ENCODE results near the gene MIS18BP1.
"Not testable (repeated sequence)": the region's sequence is repeated elsewhere in the genome, so short reads cannot be mapped to it uniquely, and the experiment has no call there.

The MIS18BP1 gene

GRCh38 chr14:45246151-45246550 is 6.9 kb downstream of the MIS18BP1 start:
- no peak for DNase-seq (ENCODE audit: low spot score)

GRCh38 chr14:45242706-45243105 is 10.3 kb downstream of the MIS18BP1 start:
- no peak for DNase-seq (ENCODE audit: low spot score)

GRCh38 chr14:45238988-45239387 is 14.0 kb downstream of the MIS18BP1 start:
- no peak for DNase-seq (ENCODE audit: low spot score)

DNA sequence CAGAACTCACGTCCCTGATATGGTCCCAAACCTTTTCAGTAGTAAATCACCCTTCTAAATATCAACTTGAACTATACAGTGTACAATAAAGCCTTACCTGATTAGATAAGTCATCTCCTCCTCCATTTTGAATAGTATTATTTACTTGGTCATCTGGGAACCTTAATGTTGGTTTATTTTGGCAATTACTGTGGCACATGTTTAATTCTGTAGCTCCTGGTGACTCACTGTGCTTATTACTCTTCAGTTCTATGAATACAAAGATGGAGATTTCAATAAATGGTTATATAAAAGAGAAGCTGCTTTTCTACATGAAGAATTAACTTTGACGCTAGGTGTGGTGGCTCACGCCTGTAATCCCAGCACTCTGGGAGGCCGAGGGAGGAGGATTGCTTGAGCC is 25.4 kb downstream of the MIS18BP1 start:
- DNase-seq (ENCODE audit: low spot score): no peak

- no peak for DNase-seq (ENCODE audit: low spot score)
Observed at GRCh38 chr14:45222485-45223262, 30.3 kb downstream of the MIS18BP1 start.

- not testable (repeated sequence) for DNase-seq (ENCODE audit: low spot score)
Observed at GRCh38 chr14:45214341-45214740, 38.7 kb downstream of the MIS18BP1 start.

- DNase-seq (ENCODE audit: low spot score): not testable (repeated sequence)
Observed at GRCh38 chr14:45213716-45214115, 39.3 kb downstream of the MIS18BP1 start.

GRCh38 chr14:45212231-45212630 is 40.8 kb downstream of the MIS18BP1 start:
- no peak for DNase-seq (ENCODE audit: low spot score)

DNA sequence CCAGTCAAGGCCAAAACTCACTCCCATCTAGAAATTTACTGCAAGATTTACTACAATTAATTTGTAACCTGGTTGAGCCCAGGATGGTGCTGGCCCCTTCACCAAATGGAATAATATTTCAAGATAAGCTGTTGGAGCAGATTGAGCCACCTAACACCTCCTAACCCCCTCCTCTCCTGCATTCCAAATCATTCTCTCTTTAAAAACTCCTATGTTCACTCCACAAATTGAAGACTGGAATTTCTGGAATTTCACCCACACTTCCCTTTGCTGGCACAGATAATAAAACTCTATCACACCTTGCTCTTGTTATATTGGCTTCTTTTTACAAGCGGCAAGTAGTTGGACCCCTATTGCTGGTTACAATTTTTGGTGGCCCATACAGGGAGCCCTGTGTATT is 41.7 kb downstream of the MIS18BP1 start:
- DNase-seq (ENCODE audit: low spot score): no peak

GRCh38 chr14:45210159-45210558 is 42.8 kb downstream of the MIS18BP1 start:
- DNase-seq (ENCODE audit: low spot score): no peak

- DNase-seq (ENCODE audit: low spot score): no peak
Observed at GRCh38 chr14:45204241-45204640, 48.8 kb downstream of the MIS18BP1 start.

- DNase-seq (ENCODE audit: low spot score): no peak
Observed at GRCh38 chr14:45201905-45202304, 51.1 kb downstream of the MIS18BP1 start.

GRCh38 chr14:45199230-45199629 is 53.8 kb downstream of the MIS18BP1 start:
- no peak for DNase-seq (ENCODE audit: low spot score)

- no peak for DNase-seq (ENCODE audit: low spot score)
Observed at GRCh38 chr14:45198551-45198950, 54.5 kb downstream of the MIS18BP1 start.

DNA sequence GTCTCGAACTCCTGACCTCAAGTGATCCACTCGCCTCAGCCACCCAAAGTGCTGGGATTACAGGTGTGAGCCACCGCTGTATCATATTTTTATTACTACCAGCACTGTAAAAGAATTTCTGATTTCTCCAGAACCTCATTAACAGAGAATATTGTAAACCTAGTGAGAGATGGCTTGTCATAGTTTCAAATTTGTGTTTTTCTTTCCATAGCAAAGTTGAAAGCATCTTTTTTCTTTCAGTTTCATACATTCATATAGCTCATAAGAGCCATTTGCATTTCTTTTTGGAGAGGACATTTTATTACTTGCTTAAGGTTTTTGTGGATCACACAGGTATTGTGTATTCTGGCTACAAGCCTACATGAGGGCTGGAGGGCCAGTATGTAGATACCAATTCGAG is 58.0 kb downstream of the MIS18BP1 start:
- DNase-seq (ENCODE audit: low spot score): no peak

DNA sequence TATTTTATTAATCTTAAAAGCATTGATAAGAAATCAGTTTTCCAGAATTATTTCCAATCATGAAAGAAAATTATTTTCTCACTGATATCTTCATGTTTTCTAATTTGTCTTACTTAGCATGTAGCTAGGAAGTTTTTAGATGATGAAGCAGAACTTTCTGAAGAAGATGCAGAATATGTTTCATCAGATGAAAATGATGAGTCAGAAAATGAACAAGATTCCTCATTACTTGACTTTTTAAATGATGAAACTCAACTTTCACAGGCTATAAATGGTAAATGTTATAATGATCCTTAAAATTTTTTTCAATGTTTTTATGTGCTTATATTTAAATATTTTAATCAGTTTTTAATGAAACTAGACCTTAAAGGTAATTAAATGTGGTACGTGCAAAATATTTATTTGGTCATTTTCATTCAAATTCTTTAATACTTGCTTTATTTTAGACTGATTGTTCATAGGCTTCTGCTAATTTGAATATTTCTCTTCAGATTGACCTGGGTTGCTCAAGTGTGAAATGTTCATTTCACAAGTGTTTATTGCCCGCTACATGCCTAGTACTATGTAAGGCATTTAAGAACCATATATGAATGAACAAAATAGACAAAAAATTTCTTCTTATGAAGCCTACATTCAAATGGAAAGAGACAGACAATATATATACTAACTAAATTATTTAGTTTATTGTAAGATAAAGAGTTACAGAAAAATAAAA is 67.7 kb downstream of the MIS18BP1 start:
- no peak for DNase-seq (ENCODE audit: low spot score)

DNA sequence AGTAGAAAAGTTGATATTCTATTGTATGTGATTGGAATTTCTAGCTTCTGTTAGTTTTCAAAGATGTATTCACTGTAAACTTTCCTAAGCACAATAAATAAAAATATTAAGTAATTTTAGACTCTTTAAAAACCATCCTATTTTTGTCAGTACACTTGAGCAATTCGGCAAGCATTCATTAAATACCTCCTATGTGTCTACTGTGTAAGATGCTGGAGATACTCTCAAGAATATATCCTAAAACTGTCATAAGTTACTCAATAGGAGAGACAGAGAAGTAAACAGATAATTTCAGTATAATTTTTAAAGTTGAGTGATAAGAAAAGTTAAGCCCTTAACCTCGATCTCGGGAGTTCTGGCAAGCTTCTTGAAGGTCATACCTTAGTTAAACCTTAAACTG is 71.2 kb downstream of the MIS18BP1 start:
- DNase-seq (ENCODE audit: low spot score): no peak

GRCh38 chr14:45181329-45181728 is 71.7 kb downstream of the MIS18BP1 start:
- DNase-seq (ENCODE audit: low spot score): no peak

- DNase-seq (ENCODE audit: low spot score): no peak
Observed at GRCh38 chr14:45177076-45177475, 75.9 kb downstream of the MIS18BP1 start.

GRCh38 chr14:45169906-45170305 is 83.1 kb downstream of the MIS18BP1 start:
- no peak for DNase-seq (ENCODE audit: low spot score)

- no peak for DNase-seq (ENCODE audit: low spot score)
Observed at GRCh38 chr14:45156067-45156466, 96.9 kb downstream of the MIS18BP1 start.
